WI38 (cell line): ENCODE data around the gene ZFYVE28.

Source experiments
- H3K4me3 ChIP-seq: 2 replicates; pipeline ENCODE4 v1.5.1; 2011; ENCODE audit warnings: low read depth, mild to moderate bottlenecking, control low read depth, low read length
- CTCF ChIP-seq: IDR thresholded peaks from 2 replicates; pipeline ENCODE4 v1.5.1; 2012; ENCODE audit warnings: low read depth, mild to moderate bottlenecking, control low read depth, low read length

Gene ZFYVE28

GRCh38 chr4:2356123-2357069 lies 62.0 kb downstream of the ZFYVE28 start:
- no peak for TF ChIP-seq CTCF
- no peak overlapping the region for H3K4me3 ChIP-seq

- no peak for TF ChIP-seq CTCF
- H3K4me3 ChIP-seq = no peak overlapping the region
These were observed 63.7 kb downstream of the ZFYVE28 start for GRCh38 chr4:2354760-2355159.

- H3K4me3 ChIP-seq = no peak overlapping the region
- TF ChIP-seq CTCF = peak; percentile 22; the same call in 1 of the 2 replicates
These were observed 64.3 kb downstream of the ZFYVE28 start for GRCh38 chr4:2354118-2354517.

GRCh38 chr4:2353222-2354107 lies 65.0 kb downstream of the ZFYVE28 start:
- TF ChIP-seq CTCF = no peak

DNA sequence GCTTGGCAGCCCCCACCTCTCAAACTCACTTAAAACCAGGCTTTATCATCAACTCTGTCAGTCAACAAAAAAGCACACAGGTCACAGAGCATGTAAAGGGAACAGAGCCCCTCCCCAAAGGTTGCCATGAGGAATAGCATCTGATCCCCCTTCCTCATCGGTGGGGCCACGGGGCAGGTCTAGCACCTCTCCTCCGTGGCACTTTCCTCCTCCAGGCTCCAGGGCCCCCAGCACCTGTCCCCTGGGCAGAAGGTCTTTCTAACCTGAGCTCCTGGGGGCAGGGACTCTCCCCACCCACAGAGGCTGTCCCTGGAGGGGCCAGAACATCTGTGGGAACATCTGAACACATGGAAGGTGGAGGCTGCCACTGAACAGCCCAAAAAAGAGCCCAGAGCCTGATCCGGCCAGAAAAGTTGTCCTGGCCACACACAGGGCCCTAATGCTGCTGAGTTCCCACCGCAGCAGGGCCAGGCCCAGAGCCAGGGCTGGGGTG lies 65.7 kb downstream of the ZFYVE28 start:
- TF ChIP-seq CTCF = no peak
- no peak overlapping the region for H3K4me3 ChIP-seq

More at GRCh38 chr4:2353222-2354107, 65.0 kb downstream of the ZFYVE28 start:
- no peak overlapping the region for H3K4me3 ChIP-seq

- TF ChIP-seq CTCF = no peak
- H3K4me3 ChIP-seq = no peak overlapping the region
These were observed 66.3 kb downstream of the ZFYVE28 start for GRCh38 chr4:2352171-2352570.

- TF ChIP-seq CTCF = no peak
- H3K4me3 ChIP-seq = no peak overlapping the region
These were observed 67.5 kb downstream of the ZFYVE28 start for GRCh38 chr4:2350982-2351381.
